ENCODE results near the gene TMEM225B.

DNA sequence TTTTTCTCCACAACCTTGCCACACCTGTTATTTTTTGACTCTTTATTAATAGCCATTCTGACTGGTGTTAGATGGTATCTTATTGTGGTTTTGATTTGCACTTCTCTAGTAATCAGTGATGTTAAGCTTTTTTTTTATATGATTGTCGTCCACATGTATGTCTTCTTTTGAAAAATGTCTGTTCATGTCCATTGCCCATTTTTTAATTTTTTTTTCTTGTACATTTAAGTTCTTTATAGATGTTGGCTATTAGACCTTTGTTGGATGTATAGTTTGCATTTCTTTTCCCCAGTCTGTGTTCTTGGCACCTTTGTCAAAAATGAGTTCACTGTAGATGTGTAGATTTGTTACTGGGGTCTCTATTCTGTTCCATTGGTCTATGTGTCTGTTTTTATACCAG lies 47.5 kb downstream of the TMEM225B start:
- TF ChIP-seq, protein P1, sequence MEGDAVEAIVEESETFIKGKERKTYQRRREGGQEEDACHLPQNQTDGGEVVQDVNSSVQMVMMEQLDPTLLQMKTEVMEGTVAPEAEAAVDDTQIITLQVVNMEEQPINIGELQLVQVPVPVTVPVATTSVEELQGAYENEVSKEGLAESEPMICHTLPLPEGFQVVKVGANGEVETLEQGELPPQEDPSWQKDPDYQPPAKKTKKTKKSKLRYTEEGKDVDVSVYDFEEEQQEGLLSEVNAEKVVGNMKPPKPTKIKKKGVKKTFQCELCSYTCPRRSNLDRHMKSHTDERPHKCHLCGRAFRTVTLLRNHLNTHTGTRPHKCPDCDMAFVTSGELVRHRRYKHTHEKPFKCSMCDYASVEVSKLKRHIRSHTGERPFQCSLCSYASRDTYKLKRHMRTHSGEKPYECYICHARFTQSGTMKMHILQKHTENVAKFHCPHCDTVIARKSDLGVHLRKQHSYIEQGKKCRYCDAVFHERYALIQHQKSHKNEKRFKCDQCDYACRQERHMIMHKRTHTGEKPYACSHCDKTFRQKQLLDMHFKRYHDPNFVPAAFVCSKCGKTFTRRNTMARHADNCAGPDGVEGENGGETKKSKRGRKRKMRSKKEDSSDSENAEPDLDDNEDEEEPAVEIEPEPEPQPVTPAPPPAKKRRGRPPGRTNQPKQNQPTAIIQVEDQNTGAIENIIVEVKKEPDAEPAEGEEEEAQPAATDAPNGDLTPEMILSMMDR (IDR thresholded peaks at IDR 0.05; ENCODE audit: borderline replicate concordance, extremely low read depth, low read length, poor library complexity, severe bottlenecking) = no peak
- TF ChIP-seq EZH2 (IDR thresholded peaks at IDR 0.05; ENCODE audit: borderline replicate concordance, low read depth, low read length, severe bottlenecking) = no peak

All from DND-41 (cell line).